ENCODE measurements around the gene PIAS4.

Gene PIAS4

GRCh38 chr19:4087787-4088679, 80.5 kb downstream of the PIAS4 start:
- Histone ChIP-seq H3K4me1 (ENCODE audit: insufficient read depth, low read length) (no peaks in the 10 kb centered on the region), H3K4me3 (ENCODE audit: low read length) (no peak overlapping the region), H3K9ac (ENCODE audit: low read depth, low read length) (no peak overlapping the region), H3K27me3 (ENCODE audit: insufficient read depth, low read length) (no peaks in the 10 kb centered on the region), H3K27ac (ENCODE audit: low read length) (no peak overlapping the region), H3K36me3 (ENCODE audit: insufficient read depth, low read depth, low read length) (peaks cover 30% of the 10 kb centered on the region), H3K9me3 (ENCODE audit: insufficient read depth, low read depth, low read length) (no peaks in the 10 kb centered on the region)

- Histone ChIP-seq H3K9me3 (ENCODE audit: insufficient read depth, low read depth, low read length) (no peaks in the 10 kb centered on the region), H3K4me1 (ENCODE audit: insufficient read depth, low read length) (no peaks in the 10 kb centered on the region), H3K36me3 (ENCODE audit: insufficient read depth, low read depth, low read length) (peaks cover 39% of the 10 kb centered on the region), H3K4me3 (ENCODE audit: low read length) (no peak overlapping the region), H3K27me3 (ENCODE audit: insufficient read depth, low read length) (no peaks in the 10 kb centered on the region), H3K9ac (ENCODE audit: low read depth, low read length) (no peak overlapping the region), H3K27ac (ENCODE audit: low read length) (no peak overlapping the region)
These were observed 81.4 kb downstream of the PIAS4 start for GRCh38 chr19:4088975-4089374.
